SK-N-SH (cell line): ENCODE data around the gene EEFSEC.

Experiments used
- CTCF ChIP-seq: fragments of 200-600 bp; sonication (generic); IDR thresholded peaks from 2 replicates; pipeline ENCODE4 v1.6.1; 2017; ENCODE audit warnings: antibody characterized with exemption, mild to moderate bottlenecking, moderate library complexity
- RFX5 ChIP-seq: IDR thresholded peaks from 2 replicates; pipeline ENCODE4 v1.6.1; 2012; ENCODE audit warnings: mild to moderate bottlenecking, improper control_type of control experiment, low read length

GRCh38 chr3:128175768-128176167, 22.5 kb downstream of the EEFSEC start:
- TF ChIP-seq CTCF (no peak), RFX5 (no peak)
